ENCODE measurements around the gene SLC22A17.

The SLC22A17 gene

GRCh38 chr14:23356662-23357061 lies 4.0 kb upstream of the SLC22A17 start:
- H3K4me3 ChIP-seq (ENCODE audit: low read length): no peak overlapping the region
- no peak for DNase-seq (ENCODE audit: low read depth)
- TF ChIP-seq CTCF (conservative IDR thresholded peaks at IDR 0.05; ENCODE audit: low read length): no peak

- no peak overlapping the region for H3K4me3 ChIP-seq (ENCODE audit: low read length)
- no peak for DNase-seq (ENCODE audit: low read depth)
- TF ChIP-seq CTCF (conservative IDR thresholded peaks at IDR 0.05; ENCODE audit: low read length): no peak
Measured at GRCh38 chr14:23355871-23356435, 3.3 kb upstream of the SLC22A17 start.

- TF ChIP-seq CTCF (conservative IDR thresholded peaks at IDR 0.05; ENCODE audit: low read length): no peak
- DNase-seq (ENCODE audit: low read depth): no peak
- no peak overlapping the region for H3K4me3 ChIP-seq (ENCODE audit: low read length)
Measured at GRCh38 chr14:23354990-23355389, 2.3 kb upstream of the SLC22A17 start.

GRCh38 chr14:23353433-23353780 lies 720 bp upstream of the SLC22A17 start:
- TF ChIP-seq CTCF (conservative IDR thresholded peaks at IDR 0.05; ENCODE audit: low read length): no peak
- no peak overlapping the region for H3K4me3 ChIP-seq (ENCODE audit: low read length)
- no peak for DNase-seq (ENCODE audit: low read depth)

GRCh38 chr14:23351681-23352505 lies 794 bp downstream of the SLC22A17 start:
- TF ChIP-seq CTCF (conservative IDR thresholded peaks at IDR 0.05; ENCODE audit: low read length): no peak
- peak overlapping the region; percentile 75 for H3K4me3 ChIP-seq (ENCODE audit: low read length)
- DNase-seq (ENCODE audit: low read depth): no peak

GRCh38 chr14:23349156-23349845 lies 3.4 kb downstream of the SLC22A17 start:
- DNase-seq (ENCODE audit: low read depth): no peak
- TF ChIP-seq CTCF (conservative IDR thresholded peaks at IDR 0.05; ENCODE audit: low read length): no peak
- H3K4me3 ChIP-seq (ENCODE audit: low read length): no peak overlapping the region

GRCh38 chr14:23348297-23348655 lies 4.4 kb downstream of the SLC22A17 start:
- DNase-seq (ENCODE audit: low read depth): no peak
- H3K4me3 ChIP-seq (ENCODE audit: low read length): no peak overlapping the region
- no peak for TF ChIP-seq CTCF (conservative IDR thresholded peaks at IDR 0.05; ENCODE audit: low read length)

Data from AG10803 (cell line).